Stimulated activated CD8-positive, alpha-beta memory T cell treated with anti-CD3 and anti-CD28 coated beads, Interleukin-12 subunit alpha, Interleukin-12 subunit beta, amount 100 ng/mL, for 4 hours (primary cell): ENCODE results near the gene ADRA2B.

ENCODE experiments used
- DNase-seq: peaks from one replicate; pipeline ENCODE4 v3.0.0-alpha.2; 2020; ENCODE audit warnings: low read depth

Gene ADRA2B

DNA sequence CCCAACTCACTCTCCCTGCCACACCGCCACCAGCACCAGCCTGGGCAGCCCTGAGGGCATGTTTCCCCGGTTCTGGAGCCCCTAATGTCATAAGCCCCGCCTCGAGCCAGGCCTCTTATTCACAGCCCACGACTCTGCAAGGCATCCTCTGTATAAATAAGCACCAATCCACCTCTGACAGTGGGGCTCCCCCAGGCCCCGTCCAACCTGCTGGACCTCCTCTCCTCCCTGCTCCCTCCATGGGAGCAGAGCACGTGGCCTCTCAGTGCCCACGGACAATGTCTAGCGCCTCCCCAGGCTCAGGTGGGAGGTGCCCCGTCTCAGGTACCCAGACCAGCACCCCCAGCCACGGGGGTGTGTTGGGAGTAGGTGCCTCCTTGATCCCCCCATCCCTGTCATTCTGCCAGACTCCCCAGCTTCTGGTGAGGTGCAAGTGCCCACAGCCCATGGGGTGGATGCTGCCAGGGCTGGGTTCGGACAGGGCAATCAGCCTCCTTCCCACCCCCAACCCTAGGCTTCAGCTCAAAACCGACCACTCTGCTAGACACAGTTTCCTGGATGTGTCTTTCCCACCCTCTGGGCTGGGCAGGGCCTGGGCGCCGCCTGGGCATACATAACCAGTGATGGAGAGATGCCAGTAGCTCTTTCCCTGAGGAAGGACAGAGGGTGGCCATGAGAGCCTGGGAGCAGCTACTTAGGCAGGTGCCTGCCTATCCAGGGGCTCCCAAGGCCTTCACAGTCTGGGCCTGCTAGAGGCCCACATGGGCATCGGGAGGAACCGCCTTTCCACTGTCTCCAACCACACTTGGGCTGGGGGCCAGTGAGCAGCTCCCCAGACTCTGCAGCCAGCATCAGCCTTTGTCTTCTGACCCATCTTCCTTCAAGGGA lies 1.6 kb upstream of the ADRA2B start:
- no peak for DNase-seq

DNA sequence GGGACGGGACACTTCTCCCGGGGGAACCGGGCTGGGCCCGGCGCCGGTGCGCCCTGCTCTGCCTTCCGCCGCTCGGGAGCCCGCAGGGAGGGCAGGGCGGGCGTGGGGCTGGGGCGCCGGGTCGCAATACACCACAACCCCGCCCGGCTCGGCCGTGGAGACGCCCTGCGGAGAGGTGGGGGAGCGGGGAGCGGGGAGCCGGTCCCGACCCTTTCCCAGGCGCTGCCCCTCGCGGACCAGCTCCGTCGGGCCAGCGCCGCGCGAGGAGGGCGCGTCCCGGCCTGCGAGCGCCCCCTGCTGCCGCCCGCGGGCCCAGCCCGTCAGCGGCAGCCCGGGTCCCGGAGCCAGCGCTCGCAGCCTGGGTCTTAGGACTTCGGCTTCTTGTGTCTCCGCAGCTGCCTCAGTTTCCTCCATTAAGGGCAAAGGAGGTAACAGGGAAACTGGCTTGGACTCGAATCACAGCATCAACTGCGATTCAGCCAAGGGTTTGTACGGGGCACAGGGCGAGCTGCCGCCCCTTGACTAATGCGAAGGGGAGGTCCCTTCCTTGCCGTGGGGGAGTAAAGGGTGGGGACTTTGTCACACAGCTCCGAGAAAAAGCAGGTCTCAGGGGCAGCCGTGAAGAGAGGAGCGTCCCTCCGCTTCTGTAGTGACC lies 635 bp upstream of the ADRA2B start:
- peak; percentile 56 for DNase-seq

DNA sequence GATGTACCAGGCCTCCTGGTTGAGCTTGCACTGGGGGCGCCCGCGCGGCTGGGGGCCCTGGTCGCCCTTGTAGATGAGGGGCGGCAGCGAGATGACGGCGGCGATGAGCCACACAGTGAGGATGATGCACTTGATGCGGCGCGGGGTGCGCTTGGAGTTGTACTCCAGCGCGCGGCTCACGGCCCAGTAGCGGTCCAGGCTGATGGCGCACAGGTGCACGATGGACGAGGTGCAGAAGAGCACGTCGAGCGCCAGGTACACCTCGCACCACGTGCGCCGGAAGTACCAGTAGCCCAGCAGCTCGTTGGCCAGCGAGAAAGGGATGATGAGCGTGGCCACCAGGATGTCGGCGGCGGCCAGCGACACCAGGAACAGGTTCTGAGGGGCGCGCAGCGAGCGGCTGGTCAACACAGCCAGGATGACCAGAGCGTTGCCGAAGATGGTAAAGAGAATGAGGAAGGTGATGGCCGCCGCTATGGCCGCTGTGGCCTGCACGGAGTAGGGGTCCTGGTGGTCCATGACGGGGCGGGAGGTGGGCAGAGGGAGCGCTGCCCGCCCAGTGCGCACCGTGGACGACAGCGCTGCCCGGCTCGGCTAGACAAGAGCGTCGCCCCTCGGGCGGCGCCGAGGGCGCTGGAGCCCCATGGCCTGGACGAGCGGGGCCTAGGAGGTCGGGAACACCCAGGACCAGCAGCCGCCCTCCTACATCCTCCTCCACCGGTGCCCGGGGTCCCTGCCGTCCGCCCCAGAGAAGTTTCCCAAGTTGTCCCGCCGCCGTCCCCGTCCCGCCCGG lies 544 bp downstream of the ADRA2B start:
- DNase-seq, result no peak

DNA sequence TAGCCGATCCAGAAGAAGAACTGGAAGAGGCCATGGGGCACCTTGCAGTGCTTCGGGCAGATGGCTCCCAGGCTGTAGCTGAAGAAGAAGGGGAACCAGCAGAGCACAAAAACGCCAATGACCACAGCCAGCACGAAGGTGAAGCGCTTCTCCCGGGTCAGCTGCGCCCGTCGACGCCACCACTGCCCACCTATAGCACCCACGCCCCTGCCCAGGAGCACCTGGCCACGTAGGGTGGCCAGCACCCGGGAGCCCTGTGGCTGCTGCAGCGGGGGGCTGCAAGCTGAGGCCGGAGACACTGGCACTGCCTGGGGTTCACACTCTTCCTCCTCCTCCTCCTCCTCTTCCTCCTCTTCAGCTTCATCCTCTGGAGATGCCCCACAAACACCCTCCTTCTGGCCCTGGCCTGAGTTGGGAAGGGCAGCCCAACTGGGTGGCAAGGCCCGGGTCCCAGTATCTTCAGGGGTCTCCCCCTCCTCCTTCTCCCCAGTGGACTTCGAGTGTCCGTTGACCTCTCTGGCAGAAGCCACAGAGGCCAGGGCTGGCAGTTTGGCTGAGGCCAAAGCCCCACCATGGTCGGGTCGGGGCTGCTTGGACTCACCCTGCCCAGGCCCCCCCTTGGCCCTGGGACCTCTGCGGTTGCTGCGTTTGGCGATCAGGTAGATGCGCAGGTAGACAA lies 1.3 kb downstream of the ADRA2B start:
- no peak for DNase-seq

DNA sequence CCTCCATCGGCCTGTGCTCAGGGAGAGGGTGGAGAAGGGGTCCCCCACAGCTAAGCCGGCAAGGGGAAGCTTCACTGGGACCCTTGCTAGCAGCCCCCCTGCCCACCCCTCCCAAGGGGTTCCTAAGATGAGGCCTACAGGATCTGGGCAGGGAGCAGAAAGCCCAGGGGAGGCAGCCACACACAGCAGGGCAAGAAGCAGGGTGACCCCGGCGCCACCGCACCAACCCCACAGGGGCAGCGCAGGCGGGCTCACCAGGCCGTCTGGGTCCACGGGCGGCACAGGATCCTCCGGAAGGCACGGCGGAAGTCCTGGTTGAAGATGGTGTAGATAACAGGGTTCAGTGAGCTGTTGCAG lies 1.8 kb downstream of the ADRA2B start:
- DNase-seq, result no peak

DNA sequence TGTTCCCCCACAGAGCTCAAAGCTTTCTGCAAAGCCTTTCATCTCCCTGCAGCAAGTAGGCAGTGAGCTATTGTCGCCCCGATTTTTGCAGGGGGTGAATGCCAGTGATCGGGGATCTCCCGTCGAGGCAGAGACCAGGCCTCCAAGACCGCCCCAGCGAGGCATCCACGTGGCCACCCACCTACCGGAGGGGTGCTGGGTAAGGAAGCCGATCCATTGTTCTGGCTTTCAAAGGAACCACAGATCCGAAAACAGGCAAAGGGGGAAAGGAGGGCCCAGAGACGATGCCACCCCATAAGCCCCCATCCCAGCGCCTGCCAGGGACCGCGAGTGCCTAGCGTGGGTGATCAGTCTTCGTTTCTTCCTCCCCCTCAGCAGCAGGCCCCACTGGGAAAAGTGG lies 2.4 kb downstream of the ADRA2B start:
- DNase-seq, result no peak

DNA sequence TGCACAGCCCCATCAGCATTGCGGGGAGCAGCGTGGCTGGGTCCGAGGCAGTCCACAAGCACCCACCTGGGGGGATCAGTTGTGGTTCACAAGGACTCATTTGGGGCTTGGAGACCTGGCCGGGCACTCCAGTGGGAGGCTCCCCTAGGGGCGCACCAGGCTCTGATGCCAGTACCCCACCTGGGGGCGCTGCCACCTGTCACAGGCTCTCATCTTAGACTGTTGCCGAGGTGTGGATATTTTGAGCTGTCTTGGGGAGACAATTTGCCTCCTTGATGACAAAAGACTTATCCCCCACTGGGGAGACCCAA lies 3.0 kb downstream of the ADRA2B start:
- DNase-seq, result no peak

DNA sequence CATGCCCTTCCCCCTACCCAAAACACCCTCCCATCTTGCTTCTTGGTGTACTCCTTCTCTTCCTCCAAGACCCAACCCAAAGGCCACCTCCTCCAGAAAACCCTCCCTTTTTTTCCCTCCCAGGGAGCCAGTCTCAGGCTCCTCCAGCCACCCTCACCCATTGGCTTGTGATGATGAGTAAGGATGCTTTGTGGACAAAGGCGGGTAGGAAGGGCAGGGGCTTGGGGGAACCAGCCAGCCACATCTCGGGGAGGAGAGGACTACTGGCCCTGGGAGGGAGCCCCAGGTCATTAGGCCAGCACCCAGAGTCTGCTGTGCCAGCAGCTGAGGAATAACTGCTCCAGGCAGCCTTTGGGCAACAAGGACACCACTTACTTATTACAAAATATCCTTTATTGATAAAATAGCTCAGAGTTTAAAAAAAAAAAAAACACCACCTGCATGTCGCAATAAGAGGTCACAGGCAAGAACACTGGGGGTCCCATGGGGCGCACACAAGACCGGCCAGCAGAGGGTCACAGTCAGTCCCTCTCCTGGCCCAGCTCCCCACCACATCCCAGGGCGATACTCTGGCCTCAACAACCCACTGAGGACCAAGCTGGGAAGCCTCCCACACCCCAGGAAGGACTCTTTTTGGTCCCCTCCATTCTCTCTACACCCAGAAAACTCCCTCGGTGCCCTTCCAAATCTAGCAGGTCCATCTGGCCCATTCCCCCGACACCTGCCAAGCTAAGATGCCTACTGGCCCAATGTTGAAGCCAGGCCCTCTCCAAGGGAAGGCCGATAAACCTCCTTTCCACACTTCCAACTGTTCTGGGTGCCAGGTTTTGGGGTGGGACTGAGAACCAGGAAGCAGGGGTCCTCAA lies 3.6 kb downstream of the ADRA2B start:
- no peak for DNase-seq

DNA sequence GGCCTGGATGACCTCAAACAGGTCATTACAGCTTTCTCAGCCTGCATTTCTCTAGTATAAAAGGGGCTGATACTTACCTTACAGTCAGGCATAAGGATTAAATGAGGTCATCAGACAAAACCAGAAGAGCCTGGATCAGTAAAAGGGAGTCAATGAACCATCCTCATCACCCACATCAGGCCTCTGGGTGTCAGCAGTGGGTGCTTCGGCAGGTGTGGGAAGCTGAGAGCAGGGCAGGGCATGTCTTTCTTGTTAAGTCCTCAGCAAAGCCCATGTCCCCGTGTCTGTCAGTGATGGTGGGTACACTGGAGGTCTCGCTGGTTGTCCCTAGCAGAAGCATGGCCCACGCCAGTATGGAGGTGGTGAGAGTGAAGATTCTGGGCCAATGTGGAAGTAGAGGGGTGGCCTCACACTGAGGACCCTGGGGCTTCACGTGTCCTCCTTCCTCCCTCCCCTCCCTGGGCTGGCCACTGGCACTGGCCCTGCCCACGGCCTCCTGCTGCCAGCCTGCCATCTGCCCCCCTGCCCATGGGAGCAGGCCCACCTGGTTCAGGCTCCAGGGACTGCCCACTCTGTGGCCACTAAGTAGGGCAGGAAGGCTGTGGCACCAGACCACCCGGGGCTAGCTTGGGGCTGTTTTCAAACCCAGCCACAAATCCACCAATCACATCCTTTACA lies 4.4 kb downstream of the ADRA2B start:
- no peak for DNase-seq

DNA sequence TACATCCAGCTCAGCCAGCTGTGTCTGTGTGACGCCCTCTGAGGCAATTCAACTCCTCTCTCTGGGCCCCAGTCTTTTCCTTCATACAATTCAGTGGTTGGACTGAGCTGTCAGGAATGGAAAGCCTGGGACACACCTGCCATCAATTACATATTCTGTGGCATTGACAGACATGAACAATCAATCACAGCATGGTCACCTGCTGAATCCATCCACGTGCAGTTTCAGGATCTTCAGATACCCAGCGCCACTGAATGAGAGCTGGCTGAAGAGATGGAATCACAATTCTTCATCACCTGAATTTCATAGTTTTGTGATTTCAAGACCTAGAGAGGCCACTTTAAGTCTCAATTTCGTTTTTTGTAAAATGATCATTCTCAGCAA lies 5.1 kb downstream of the ADRA2B start:
- no peak for DNase-seq

DNA sequence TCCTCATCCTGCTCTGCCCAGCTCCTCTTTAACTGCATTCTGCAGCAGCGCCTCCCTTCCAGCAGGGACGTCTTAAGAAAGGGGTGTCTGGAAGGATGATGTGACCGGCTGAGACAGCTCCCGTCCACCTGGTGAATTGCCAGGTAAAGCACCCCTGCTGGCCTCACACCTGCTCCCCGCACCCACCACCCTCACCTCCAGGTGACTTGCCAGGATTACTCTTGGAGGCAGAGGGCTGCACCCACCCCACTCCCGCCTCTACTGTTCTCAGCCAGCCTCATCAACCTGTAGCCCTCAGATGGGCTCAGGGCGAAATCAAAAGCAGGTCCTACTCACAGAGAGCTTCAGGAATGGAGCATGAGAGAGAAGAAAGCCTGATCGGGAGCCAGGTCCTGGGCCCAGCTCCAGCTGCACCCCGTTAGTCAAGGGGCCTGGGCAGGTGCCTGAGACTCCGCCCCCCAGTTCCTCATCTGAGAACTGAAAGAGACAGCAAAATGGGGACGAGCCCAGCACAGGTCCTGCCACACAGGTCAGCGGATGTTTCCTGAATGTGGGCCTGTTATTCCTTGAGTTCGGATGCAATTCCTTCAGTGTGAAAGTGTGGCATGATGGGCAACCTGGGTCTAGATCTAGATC lies 5.6 kb downstream of the ADRA2B start:
- no peak for DNase-seq

DNA sequence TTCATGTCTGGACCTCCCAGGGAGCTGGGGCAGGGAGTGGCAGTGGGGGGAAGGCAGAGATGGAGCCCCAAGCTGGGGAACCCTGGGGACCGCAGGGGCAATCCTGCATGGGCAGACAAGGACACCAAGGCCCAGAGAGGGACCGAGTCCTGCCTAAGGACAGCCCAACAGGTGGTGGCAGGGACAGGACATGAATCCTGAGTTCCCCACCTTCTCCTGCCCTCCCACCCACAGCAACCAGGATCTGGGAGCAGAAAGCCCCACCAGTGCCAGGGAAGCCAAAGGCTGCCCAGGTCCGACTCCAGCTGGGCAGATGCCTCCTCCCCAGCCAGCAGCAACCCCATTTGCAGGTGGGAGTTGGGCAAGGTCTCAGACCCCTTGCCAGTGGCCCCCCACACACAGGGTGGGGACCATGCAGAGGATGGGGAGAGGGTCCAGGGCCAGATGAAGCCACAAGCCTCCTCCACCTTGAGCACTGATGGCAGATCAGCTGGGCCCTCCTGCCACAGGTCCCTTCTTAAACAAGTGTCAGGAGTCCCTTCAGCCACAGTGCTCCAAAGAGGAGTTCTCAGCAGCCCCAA lies 6.3 kb downstream of the ADRA2B start:
- no peak for DNase-seq

DNA sequence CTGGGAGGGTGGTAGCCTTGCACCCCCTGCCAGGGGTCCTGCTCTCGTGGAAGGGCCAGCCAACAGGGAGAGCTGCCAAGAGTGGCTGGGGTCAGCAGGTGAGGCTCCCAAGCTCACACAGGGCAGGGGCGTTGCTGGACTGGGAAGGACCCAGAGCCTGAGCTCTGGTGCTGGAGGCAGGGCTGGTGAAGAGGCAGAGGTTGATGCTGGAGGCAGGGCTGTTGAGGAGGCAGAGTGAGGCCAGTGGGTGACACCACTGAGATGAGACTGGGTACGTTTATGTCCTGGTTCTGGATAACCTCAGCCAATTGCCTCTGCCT lies 7.0 kb downstream of the ADRA2B start:
- no peak for DNase-seq

DNA sequence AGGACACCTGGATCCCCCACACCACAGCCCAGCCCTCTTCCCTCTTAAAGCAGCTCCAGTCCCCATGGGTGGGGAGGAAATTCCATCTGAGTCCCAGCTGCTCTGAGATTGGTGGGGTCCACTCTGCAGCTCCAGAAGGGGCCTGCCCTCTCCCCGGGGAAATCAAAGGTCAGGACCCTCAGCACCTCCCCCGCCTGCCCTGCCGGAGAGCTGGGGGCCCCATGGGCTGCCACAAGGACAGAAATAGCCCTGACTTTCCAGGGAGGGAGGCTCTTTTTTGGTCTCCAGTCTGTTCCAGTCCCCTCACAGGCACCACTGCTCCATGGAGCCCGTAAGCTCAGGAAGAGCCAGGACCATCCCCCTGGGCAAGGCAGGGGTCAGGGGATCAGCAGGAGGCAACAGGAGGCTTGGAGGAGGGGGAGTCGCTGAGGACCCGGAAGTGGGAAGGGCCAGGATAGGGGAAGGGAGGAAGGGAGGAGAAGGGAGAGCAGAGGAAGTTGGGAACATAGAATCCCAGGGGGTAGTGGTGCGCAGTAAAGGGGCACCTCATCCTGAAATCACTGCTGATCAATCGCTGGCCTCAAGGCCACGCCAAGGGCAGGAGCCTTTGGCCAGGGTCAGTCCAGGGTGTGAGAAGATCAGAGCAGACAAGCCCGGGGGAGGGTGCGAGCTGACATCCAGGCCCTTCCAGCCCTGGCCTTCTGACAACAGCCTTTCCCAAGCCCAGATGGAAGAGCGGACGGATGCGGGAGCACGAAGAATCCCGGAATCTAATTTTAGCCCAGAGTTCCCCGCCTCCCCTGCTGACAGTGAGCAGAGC lies 7.6 kb downstream of the ADRA2B start:
- no peak for DNase-seq

DNA sequence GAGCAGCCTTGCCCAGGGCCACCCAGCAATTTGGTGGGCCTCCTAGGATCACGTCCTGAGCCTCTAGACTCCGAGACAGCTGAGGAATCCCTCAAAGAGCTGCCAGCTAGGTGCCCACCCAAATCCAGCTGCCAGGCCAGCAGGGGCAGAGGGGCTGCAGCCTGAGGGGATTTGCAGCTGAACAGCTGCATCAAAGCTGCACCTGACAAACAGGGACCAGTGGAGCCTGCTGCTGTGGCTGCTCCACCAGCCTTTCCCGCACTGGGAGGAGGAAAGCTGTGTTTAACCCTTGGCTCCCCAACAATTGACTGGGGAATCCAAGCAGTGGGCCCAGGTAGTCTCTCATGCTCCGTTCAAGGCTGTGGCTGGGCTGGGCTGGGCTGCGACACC lies 8.2 kb downstream of the ADRA2B start:
- no peak for DNase-seq

DNA sequence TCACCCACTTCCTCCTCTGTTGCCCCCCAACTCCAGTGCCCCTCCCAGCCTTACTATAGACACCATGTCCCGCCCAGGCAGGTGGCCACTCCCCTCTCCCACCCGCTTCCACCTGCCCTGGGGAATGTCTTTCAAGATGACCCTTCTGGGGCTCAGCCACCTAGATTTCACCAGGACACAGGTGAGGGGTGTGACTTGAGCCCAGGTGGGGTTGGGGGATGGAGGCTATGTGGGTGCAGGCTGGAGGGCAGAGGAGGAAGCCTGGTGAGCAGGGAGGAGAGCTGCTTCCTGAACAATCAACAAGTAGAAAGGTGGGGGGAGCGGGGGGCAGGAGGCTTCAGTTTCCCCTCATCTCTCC lies 8.7 kb downstream of the ADRA2B start:
- DNase-seq, result no peak

DNA sequence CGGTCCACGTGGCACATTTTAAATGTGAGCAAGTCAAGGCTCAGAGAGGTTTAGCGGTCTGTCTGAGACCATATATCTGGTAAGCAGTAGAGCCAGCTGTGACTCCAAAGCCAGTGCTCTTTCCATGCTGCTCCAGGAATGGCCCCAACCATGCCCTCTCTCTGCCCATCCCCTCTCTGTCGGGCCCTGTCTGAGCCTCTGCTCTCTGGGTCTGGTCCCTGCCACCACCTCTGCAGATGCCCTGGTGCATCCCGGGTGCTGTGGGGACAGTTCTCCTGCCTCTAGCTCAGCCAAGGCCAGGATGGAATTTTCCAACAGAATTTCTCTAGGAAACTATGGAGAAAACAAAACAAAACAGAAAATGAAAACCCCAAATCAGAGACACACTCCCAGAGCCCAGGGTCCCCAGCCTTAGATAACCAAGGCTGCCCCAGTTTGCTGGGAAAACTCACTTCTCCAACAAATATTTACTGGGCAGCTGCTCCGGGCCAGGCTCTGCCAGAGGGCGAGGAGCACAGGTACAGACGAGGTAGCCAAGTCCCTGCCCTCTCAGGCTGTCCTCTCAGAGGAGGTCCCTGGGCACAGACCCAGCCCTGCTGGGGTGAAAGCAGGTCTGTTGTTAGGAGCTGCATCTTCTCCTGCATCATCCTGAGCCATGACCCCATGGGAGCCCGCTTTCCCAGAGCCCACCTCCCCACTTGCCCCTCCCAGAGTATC lies 9.2 kb downstream of the ADRA2B start:
- DNase-seq, result no peak

DNA sequence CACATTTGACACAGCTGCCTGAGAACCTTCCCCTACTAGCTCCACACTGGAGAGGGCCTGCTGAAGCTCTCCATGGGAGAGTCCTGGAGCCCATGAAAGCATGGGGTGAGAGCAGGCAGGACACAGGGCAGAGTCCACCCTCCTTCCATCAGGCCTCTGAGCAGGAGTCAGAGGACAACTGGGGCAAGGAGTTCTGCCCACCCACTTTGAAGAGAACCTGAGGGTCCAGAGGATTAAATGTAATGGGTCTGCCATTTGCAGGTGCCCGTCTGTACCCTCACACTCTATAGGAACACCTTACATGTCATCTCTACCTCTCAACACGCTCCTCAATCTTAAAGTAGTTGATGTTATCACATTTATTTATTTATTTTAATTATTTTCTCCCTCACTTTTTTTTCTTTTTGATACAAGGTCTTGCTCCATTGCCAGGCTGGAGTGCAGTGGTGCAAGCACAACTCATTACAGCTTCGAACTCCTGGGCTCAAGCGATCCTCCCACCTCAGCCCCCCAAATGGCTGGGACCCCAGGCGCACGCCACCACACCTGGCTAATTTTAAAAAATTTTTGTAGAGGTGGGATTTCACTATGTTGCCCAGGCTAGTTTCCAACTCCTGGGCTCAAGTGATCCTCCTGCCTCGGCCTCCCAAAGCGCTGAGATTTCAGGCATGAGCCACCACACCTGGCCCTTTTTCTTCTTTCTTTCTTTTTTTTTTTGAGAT lies 10.2 kb downstream of the ADRA2B start:
- DNase-seq, result no peak
